C4-2B (cell line): ENCODE data around the gene ZNF580.

Experiments used
- H3K27ac ChIP-seq: fragments of 450-650 bp; 2 replicates; pipeline ENCODE4 v1.5.1; 2017
- ZFX ChIP-seq: fragments of 450-650 bp; IDR thresholded peaks from 2 replicates; pipeline ENCODE4 v1.6.1; 2017
- TF ChIP-seq, protein P1 (sequence below): fragments of 450-650 bp; conservative IDR thresholded peaks from 2 replicates; pipeline ENCODE4 v1.5.1; 2017; ENCODE audit warnings: mild to moderate bottlenecking

Gene ZNF580

DNA sequence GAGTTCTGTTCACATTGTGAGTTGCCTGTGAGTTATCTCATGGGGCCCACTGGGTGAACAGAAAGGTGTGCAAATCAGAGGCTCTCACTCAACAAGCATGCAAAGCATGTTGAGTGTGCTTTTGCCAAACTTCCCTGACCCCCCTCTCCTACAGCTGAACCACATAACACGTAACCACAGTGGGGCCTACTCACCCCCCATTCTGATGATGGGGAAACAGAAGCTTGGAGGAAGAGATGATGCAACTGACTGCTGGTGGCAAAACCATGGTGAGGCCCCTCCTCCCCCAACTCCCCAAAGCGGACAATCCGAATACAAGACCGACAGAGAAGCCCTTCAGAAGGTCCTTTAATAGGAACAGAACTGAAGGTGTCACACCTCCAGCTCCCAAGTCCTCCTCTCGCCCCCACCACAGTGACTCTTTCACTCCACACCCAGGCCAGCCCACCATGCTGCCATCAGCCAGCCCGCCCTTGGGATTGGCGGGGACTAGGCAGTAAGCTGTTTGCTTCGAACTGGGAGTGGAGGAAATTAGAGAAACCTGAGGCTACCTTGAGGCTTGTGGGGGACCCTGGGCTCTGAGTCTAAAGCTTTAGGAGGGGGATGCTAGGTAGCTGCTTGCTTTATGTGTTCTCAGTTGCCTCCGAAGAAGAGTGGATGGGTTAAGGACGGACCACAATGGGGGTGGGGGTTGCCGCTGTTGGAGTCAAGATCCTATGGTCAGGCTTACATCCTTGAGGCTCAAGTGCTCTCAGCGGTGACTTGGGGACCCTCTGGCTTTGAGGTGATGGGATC is 20.2 kb upstream of the ZNF580 start:
- H3K27ac ChIP-seq, result no peak overlapping the region
- TF ChIP-seq, protein P1, sequence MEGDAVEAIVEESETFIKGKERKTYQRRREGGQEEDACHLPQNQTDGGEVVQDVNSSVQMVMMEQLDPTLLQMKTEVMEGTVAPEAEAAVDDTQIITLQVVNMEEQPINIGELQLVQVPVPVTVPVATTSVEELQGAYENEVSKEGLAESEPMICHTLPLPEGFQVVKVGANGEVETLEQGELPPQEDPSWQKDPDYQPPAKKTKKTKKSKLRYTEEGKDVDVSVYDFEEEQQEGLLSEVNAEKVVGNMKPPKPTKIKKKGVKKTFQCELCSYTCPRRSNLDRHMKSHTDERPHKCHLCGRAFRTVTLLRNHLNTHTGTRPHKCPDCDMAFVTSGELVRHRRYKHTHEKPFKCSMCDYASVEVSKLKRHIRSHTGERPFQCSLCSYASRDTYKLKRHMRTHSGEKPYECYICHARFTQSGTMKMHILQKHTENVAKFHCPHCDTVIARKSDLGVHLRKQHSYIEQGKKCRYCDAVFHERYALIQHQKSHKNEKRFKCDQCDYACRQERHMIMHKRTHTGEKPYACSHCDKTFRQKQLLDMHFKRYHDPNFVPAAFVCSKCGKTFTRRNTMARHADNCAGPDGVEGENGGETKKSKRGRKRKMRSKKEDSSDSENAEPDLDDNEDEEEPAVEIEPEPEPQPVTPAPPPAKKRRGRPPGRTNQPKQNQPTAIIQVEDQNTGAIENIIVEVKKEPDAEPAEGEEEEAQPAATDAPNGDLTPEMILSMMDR, result no peak

DNA sequence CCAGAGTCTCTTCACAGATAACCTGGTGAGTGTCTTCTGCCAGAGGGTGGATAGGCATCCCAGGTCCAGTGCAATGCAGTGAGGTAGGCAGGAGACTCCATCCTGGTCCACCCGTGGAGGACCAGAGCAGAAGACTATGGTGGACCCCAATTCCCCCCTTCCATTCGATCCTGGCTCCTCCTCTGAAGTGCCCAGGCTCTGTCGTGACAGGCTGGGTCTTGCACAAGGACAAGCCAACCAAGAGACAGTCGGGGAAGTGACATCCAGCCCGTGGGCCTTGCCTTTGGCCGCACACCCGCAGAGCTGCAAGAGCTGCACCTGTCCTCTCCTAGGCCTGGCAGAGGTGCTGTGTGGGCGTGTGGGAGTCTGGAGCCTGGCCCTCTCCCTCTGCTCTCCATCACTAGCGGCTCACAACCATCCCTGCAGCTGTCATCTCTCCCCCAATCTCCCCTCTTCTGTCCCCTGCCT is 19.6 kb upstream of the ZNF580 start:
- no peak for TF ChIP-seq ZFX
- TF ChIP-seq, protein P1, result no peak
- no peak overlapping the region for H3K27ac ChIP-seq

DNA sequence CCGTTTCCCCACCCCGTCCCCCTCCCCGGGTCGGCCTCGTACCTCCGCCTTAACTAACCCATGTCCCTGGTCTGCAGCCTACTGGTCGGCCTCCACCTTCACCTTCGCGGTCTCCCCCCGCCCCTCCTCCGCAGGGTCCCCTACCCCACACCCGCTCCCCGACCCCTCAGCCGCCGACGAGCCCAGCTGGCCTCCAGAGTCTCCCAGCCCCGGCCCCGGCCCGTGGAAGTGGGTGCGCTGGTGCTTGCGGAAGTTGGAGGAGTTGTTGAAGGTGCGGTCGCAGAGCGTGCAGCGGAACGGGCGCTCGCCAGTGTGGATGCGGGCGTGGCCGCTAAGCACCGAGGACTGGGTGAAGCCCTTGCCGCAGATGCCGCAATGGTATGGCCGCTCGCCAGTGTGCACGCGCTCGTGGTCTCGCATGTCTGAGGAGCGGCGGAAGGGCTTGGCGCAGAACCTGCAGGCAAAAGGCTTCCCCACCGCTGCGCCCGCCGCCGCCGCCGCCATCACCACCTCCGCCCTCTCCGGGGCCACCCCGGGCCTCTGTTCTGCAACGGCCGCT is 19.1 kb upstream of the ZNF580 start:
- TF ChIP-seq, protein P1, result no peak
- no peak for TF ChIP-seq ZFX

DNA sequence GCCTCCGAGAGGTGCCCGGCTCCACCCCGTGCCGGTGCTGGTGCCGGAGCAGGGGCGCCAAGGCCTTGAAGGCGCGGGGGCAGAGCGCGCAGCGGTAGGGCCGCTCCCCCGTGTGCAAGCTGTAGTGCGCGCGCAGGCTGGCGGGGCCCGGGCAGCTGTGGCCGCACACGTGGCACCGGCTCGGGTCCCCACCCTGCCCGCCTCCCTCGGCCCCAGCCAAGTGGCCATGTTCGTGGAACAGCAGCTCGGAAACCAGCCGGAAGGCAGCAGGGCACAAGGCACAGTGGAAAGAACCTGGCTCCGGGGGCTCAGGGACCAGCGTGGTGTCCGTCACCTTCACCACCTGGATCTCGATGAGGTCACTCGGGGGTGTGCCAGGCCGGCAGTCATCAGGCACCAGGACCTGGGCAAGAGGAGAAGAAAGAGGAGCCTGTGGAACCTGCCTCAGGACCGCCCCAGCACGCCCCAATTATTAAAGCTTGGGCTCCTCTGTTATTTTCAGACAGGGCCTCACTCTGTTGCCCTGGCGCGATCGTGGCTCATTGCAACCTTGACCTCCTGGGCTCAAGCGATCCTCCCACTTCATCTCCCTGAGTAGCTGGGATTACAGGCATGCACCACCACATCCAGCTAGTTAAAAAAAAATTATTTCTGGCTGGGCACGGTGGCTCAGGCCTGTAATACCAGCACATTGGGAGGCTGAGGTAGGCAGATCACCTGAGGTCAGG is 18.4 kb upstream of the ZNF580 start:
- H3K27ac ChIP-seq, result no peak overlapping the region
- no peak for TF ChIP-seq ZFX
- TF ChIP-seq, protein P1, result no peak

More for the DNA sequence above, 19.1 kb upstream of the ZNF580 start:
- H3K27ac ChIP-seq, result no peak overlapping the region

DNA sequence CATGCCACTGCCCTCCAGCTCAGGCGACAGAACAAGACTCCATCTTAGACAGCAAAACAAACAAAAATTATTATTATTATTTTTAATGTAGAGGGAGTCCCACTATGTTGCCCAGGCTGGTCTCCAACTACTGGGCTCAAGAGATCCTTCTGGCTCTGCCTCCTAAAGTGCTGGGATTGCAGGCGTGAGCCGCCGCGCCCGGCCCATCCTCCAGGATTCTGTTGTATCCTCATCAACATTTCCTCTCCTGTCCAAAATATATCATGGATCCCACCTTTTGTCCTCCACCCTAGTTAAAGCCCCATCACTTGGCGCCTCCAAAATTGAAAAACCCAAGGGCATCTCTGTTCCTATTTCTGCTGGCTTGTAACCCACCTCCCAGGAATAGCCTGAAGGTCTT is 17.7 kb upstream of the ZNF580 start:
- no peak overlapping the region for H3K27ac ChIP-seq
- TF ChIP-seq, protein P1, result no peak
- no peak for TF ChIP-seq ZFX

DNA sequence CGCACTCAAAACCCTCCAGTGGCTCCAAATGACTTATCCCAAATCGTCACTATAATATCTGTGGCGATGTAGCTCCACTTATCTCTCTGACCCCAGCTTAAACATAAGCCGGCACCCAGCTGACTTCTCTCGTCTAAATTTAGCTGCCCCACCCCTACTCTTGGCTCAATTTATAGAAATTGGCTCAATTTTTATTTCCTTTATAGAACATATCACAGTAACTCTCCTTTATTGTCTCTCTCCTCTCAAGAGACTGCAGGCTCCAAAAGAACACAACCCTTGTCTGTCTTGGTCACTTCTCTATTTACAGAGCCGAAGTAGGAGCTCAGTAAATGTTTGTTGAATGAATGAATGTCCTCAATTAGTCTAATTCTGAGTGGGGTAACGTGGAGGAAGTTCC is 17.2 kb upstream of the ZNF580 start:
- H3K27ac ChIP-seq, result no peak overlapping the region
- TF ChIP-seq, protein P1, result no peak
- no peak for TF ChIP-seq ZFX
